A673 (cell line): ENCODE measurements around the gene RELT. TPM values are rescaled to one million over a fixed set of nuclear protein-coding genes. Genes with fewer than 3 reads are reported as not detected.

Experiments
- Bru-seq: library from RNA; stranded (reverse); fragments of 400-500 nt; gene quantifications from one replicate; lab custom pipeline; 2021; lab: Mats Ljungman, UMichigan
- BruChase-seq, 2 experiments: library from RNA; stranded (reverse); fragments of 400-500 nt; gene quantifications; one replicate each; lab custom pipeline; 2021; lab: Mats Ljungman, UMichigan
- BruUV-seq: library from RNA; stranded (reverse); fragments of 400-500 nt; replicated peaks from 2 replicates; lab custom pipeline; 2021; lab: Mats Ljungman, UMichigan
- CTCF ChIA-PET: fragments of 300-600 bp; sonication (Branson Sonifier 250); formaldehyde crosslinking; loops from one replicate; lab custom pipeline; 2022; ENCODE audit warnings: antibody characterized with exemption; lab: Charles Lee
- POLR2A ChIA-PET: fragments of 300-600 bp; sonication (Branson Sonifier 250); formaldehyde crosslinking; loops from one replicate; lab custom pipeline; 2022; ENCODE audit warnings: antibody characterized with exemption; ENCODE audit not compliant: low non-redundant PET; lab: Charles Lee
- DNase-seq: peaks from one replicate; pipeline ENCODE4 v3.0.0-alpha.2; 2015; ENCODE audit warnings: low spot score
- H3K27ac ChIP-seq: fragments of 200-600 bp; sonication (generic); 2 replicates; pipeline ENCODE4 v1.5.1; 2016; ENCODE audit warnings: mixed run types, low read depth, mild to moderate bottlenecking, mixed read lengths, antibody characterized with exemption, low read length; ENCODE audit not compliant: poor library complexity, severe bottlenecking
- H3K27me3 ChIP-seq: fragments of 200-600 bp; sonication (generic); replicated peaks from 2 replicates; pipeline ENCODE4 v1.6.1; 2017; ENCODE audit warnings: mixed run types, low read depth, mild to moderate bottlenecking, mixed read lengths, antibody characterized with exemption, low read length; ENCODE audit not compliant: insufficient read depth, poor library complexity
- H3K36me3 ChIP-seq: fragments of 200-600 bp; sonication (generic); 2 replicates; pipeline ENCODE4 v1.6.1; 2016; ENCODE audit warnings: mixed run types, mild to moderate bottlenecking, mixed read lengths, antibody characterized with exemption, low read length; ENCODE audit not compliant: insufficient read depth, poor library complexity, severe bottlenecking
- H3K4me1 ChIP-seq: fragments of 200-600 bp; sonication (generic); 2 replicates; pipeline ENCODE4 v1.6.1; 2017; ENCODE audit warnings: mixed run types, mild to moderate bottlenecking, mixed read lengths, antibody characterized with exemption, low read length; ENCODE audit not compliant: insufficient read depth, poor library complexity, severe bottlenecking
- H3K4me3 ChIP-seq: fragments of 200-600 bp; sonication (generic); 2 replicates; pipeline ENCODE4 v1.5.1; 2016; ENCODE audit warnings: low read depth, mixed run types, mild to moderate bottlenecking, mixed read lengths, low read length; ENCODE audit not compliant: poor library complexity, severe bottlenecking
- H3K9me3 ChIP-seq: fragments of 200-600 bp; sonication (generic); 2 replicates; pipeline ENCODE4 v1.6.1; 2016; ENCODE audit warnings: mixed run types, low read depth, mild to moderate bottlenecking, mixed read lengths, antibody characterized with exemption, low read length; ENCODE audit not compliant: poor library complexity, severe bottlenecking
- CTCF ChIP-seq: fragments of 300-800, 200-600 bp; sonication (generic); conservative IDR thresholded peaks from 2 replicates; pipeline ENCODE4 v1.5.1; 2017; ENCODE audit warnings: low read depth, mild to moderate bottlenecking, antibody characterized with exemption, low read length, moderate library complexity, mixed read lengths
- EZH2 ChIP-seq: fragments of 200-600 bp; sonication (generic); IDR thresholded peaks from 2 replicates; pipeline ENCODE4 v1.6.1; 2017; ENCODE audit warnings: borderline replicate concordance, low read depth, mild to moderate bottlenecking, mixed read lengths, antibody characterized with exemption, low read length; ENCODE audit not compliant: poor library complexity, severe bottlenecking
- intact Hi-C: fragments of 100-400 bp; cut with micrococcal nuclease; formaldehyde crosslinking; loops from one replicate; pipeline ENCODE4 v1.10.0; 2022; ENCODE audit not compliant: unreplicated experiment
- long read RNA-seq: library from polyadenylated mRNA; stranded (forward); transcript quantifications from one replicate; pipeline ENCODE4 v2.0.0, GENCODE V29; 2022
- total RNA-seq: library from RNA; stranded (reverse); gene quantifications from 2 replicates; pipeline ENCODE4 v1.2.3, GENCODE V29; 2021

Gene RELT, protein sequence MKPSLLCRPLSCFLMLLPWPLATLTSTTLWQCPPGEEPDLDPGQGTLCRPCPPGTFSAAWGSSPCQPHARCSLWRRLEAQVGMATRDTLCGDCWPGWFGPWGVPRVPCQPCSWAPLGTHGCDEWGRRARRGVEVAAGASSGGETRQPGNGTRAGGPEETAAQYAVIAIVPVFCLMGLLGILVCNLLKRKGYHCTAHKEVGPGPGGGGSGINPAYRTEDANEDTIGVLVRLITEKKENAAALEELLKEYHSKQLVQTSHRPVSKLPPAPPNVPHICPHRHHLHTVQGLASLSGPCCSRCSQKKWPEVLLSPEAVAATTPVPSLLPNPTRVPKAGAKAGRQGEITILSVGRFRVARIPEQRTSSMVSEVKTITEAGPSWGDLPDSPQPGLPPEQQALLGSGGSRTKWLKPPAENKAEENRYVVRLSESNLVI
- 16.2 and 20.9 TPM in 2 replicates for total RNA-seq
- percentile 59 among the genes with signal in this experiment for Bru-seq, nascent RNA
- percentile 74 among the genes with signal in this experiment for BruChase-seq, experiment 1, labeled RNA remaining after a 2-hour chase
- percentile 69 among the genes with signal in this experiment for BruChase-seq, experiment 2, labeled RNA remaining after a 6-hour chase
- long read RNA-seq, transcript RELT-201 (11 exons, 3,535 nt) = major isoform, 16 of 30 reads
- long read RNA-seq, partial matches to known transcripts = 4 of 30 reads
- long read RNA-seq, other reads (novel, unspliced or antisense) = 9 of 30 reads

GRCh38 chr11:73376160-73376802, at the start of gene RELT:
RELT (plus strand) TSS chr11:73376399; CDS start chr11:73389137, 12,738 bp downstream.
- peak within 1 kb of the TSS; percentile 98 for H3K4me3 ChIP-seq
- peak; percentile 97 for DNase-seq
- intact Hi-C loops = no loop called here
- peak within 1 kb of the TSS; percentile 91 for H3K27ac ChIP-seq
- H3K36me3 ChIP-seq = no peaks in the 10 kb centered on the region
- POLR2A ChIA-PET = no interaction called here
- H3K4me1 ChIP-seq = peaks cover 14% of the 10 kb centered on the region
- no peaks in the 10 kb centered on the region for H3K27me3 ChIP-seq
- CTCF ChIA-PET = no interaction called here
- peak; percentile 87 for TF ChIP-seq CTCF
- TF ChIP-seq EZH2 = no peak
- BruUV-seq = no TSS peak
- H3K9me3 ChIP-seq = no peaks in the 10 kb centered on the region

DNA sequence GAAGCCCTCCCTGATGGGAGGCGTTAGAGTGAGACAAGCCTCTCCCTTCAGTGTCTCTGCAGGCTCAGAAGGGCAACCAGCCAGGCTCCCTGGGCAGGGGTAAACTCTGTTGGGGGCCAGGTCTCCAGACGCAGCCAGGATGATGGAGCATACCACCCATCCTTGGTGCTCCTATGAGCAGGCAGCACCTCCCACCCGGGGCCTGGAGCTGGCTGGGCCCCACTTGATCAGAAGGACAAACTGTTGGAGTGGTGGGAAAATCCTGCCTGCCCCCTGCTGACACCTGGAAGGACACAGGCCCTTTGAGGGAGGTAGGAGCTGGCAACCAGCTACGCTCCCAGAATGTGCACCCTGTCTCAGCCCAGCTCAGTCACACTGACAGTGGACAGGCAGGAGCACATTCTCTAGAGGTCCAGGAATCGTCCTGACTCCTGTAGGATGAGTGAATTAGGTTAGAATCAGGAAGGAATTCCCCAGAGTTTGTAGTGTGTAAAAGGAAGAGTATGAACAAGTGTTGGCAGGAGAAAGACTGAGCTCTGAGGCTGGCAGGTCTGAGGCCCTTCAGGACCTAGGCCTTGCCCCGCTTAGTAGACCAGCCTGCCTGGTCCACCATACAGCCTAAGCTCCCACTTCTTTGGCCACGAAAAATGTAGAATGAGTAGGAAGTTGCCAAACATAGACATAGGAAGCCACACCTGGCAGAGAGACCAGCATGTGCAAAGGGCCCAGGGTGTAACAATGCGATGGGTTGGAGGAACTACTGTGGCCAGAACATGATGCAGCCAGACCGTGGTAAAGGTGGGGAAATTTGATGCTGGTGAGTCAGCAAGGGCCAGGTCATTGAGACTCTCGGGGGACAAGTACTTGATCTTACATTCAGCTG, 49.0 kb upstream of the RELT start:
- Histone ChIP-seq H3K4me3 (no peak overlapping the region), H3K27ac (no peak overlapping the region), H3K9me3 (no peaks in the 10 kb centered on the region), H3K36me3 (no peaks in the 10 kb centered on the region), H3K4me1 (peaks cover 24% of the 10 kb centered on the region), H3K27me3 (no peaks in the 10 kb centered on the region)
- no peak for TF ChIP-seq EZH2
- no peak for TF ChIP-seq CTCF
- BruUV-seq = no TSS peak
- intact Hi-C loops = no loop called here
- DNase-seq = no peak
- ChIA-PET CTCF (interaction anchor here (1.2 kb wide), 1 partner anchor 8 kb away, joined by 7 read pairs; no protein-coding TSS in a partner anchor), POLR2A (interaction anchor here (0.6 kb wide), 1 partner anchor 456 kb away, joined by 8 read pairs; no protein-coding TSS in a partner anchor)
